ENCODE measurements around the gene ARHGEF26. TPM values are rescaled to one million over a fixed set of nuclear protein-coding genes. Genes with fewer than 3 reads are reported as not detected.

The ARHGEF26 gene
- total RNA-seq, 1 experiment from 2014 or later, result 14.1 TPM

- DNase-seq (ENCODE audit: low spot score), result no peak
- ChIA-PET POLR2A (no interaction called here), CTCF (no interaction called here)
- Mint-ChIP-seq H3K9me3 (no peaks in the 10 kb centered on the region), H3K36me3 (peaks cover 88% of the 10 kb centered on the region), H3K4me3 (no peak overlapping the region), H3K27me3 (ENCODE audit: low read depth) (no peaks in the 10 kb centered on the region), H3K4me1 (no peaks in the 10 kb centered on the region), H3K27ac (no peak overlapping the region)
- ATAC-seq, result no peak
- TF ChIP-seq CBFB (CRISPR knock-in tag; IDR thresholded peaks at IDR 0.05; ENCODE audit: low read depth) (no peak), ZNF263 (CRISPR knock-in tag; IDR thresholded peaks at IDR 0.05; ENCODE audit: low read depth) (no peak), KAT7 (CRISPR knock-in tag; IDR thresholded peaks at IDR 0.05; ENCODE audit: borderline replicate concordance) (no peak), MYBL2 (CRISPR knock-in tag; IDR thresholded peaks at IDR 0.05) (no peak), IRF2 (CRISPR knock-in tag; IDR thresholded peaks at IDR 0.05; ENCODE audit: borderline replicate concordance, low read depth) (no peak), ZNF512 (CRISPR knock-in tag; IDR thresholded peaks at IDR 0.05; ENCODE audit: borderline replicate concordance) (no peak), TEAD4 (CRISPR knock-in tag; IDR thresholded peaks at IDR 0.05) (no peak), GABPB1 (CRISPR knock-in tag; IDR thresholded peaks at IDR 0.05) (no peak), TCF7 (CRISPR knock-in tag; IDR thresholded peaks at IDR 0.05; ENCODE audit: low read depth) (no peak), JAZF1 (CRISPR knock-in tag; IDR thresholded peaks at IDR 0.05) (no peak), CREB1 (CRISPR knock-in tag; IDR thresholded peaks at IDR 0.05) (no peak), ZNF532 (CRISPR knock-in tag; IDR thresholded peaks at IDR 0.05; ENCODE audit: borderline replicate concordance) (no peak), PREB (CRISPR knock-in tag; IDR thresholded peaks at IDR 0.05; ENCODE audit: borderline replicate concordance) (no peak), NFE2L1 (CRISPR knock-in tag; IDR thresholded peaks at IDR 0.05) (no peak)
Observed at GRCh38 chr3:154304936-154305335, 183.7 kb downstream of the ARHGEF26 start.

GRCh38 chr3:154307363-154307762 is 186.2 kb downstream of the ARHGEF26 start:
- Mint-ChIP-seq H3K4me3 (no peak overlapping the region), H3K4me1 (no peaks in the 10 kb centered on the region), H3K9me3 (no peaks in the 10 kb centered on the region), H3K36me3 (peaks cover 76% of the 10 kb centered on the region), H3K27me3 (ENCODE audit: low read depth) (no peaks in the 10 kb centered on the region), H3K27ac (no peak overlapping the region)
- DNase-seq (ENCODE audit: low spot score) (no peak), ATAC-seq (no peak)
- ChIA-PET CTCF (no interaction called here), POLR2A (no interaction called here)
- no peak for TF ChIP-seq ZNF138 (CRISPR knock-in tag; conservative IDR thresholded peaks at IDR 0.05)
- no peak for TF ChIP-seq NFYB (CRISPR knock-in tag; conservative IDR thresholded peaks at IDR 0.05; ENCODE audit: low read depth)
- no peak for TF ChIP-seq MYBL2 (CRISPR knock-in tag; IDR thresholded peaks at IDR 0.05)
- TF ChIP-seq NR3C1 (CRISPR knock-in tag; conservative IDR thresholded peaks at IDR 0.05; ENCODE audit: low read depth), result no peak
- TF ChIP-seq CTCF (IDR thresholded peaks at IDR 0.05), result no peak
- TF ChIP-seq CDX4 (CRISPR knock-in tag; IDR thresholded peaks at IDR 0.05; ENCODE audit: borderline replicate concordance), result no peak
- no peak for TF ChIP-seq CBFB (CRISPR knock-in tag; IDR thresholded peaks at IDR 0.05; ENCODE audit: low read depth)
- no peak for TF ChIP-seq E2F4 (CRISPR knock-in tag; IDR thresholded peaks at IDR 0.05; ENCODE audit: borderline replicate concordance, low read depth)
- no peak for TF ChIP-seq ZNF263 (CRISPR knock-in tag; IDR thresholded peaks at IDR 0.05; ENCODE audit: low read depth)
- TF ChIP-seq GABPB1 (CRISPR knock-in tag; IDR thresholded peaks at IDR 0.05), result no peak
- no peak for TF ChIP-seq ZNF671 (CRISPR knock-in tag; IDR thresholded peaks at IDR 0.05)
- no peak for TF ChIP-seq CREM (CRISPR knock-in tag; IDR thresholded peaks at IDR 0.05)
- no peak for TF ChIP-seq IRF2 (CRISPR knock-in tag; IDR thresholded peaks at IDR 0.05; ENCODE audit: borderline replicate concordance, low read depth)
- TF ChIP-seq NR1H2 (CRISPR knock-in tag; IDR thresholded peaks at IDR 0.05), result no peak
- TF ChIP-seq SMAD3 (CRISPR knock-in tag; IDR thresholded peaks at IDR 0.05; ENCODE audit: borderline replicate concordance), result no peak
- TF ChIP-seq TCF7 (CRISPR knock-in tag; IDR thresholded peaks at IDR 0.05; ENCODE audit: low read depth), result no peak

Measured in WTC11 (cell line).